ENCODE measurements around the gene AMBP. TPM values are rescaled to one million over a fixed set of nuclear protein-coding genes. Genes with fewer than 3 reads are reported as not detected.
A peak's percentile ranks its signal among the peaks of the same experiment; 100 is the strongest.

Gene AMBP
- polyA plus RNA-seq, 2 of the 4 experiments (the other 2 are of a cell fraction): 6.1 to 9.4 TPM

DNA sequence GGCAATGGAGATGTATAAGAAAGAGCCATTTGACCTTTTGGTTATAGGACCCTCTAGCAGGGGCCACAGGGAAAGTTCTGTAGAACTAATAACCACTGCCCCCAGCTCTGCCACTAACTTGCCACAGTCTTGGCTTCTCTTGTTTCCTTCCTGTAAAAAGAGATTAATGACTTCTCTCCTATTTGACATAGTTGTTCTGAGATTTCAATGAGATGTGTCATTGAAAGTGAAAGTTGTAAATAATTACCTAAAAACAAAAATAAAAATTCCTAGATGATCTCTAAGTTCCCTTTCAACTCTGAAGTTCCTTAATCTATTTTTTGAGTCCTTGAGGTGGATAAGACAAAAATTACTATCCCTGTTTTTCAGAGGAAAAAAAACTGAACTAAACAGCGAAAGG, 22.4 kb upstream of the AMBP start:
- H3K4me2 ChIP-seq: peak overlapping the region; percentile 99; the same call in 1 of the 3 replicates
- no peak for DNase-seq (ENCODE audit: low read depth in 1 of 2, low spot score in 1 of 2)
- ChIA-PET POLR2A (no interaction called here), CTCF (interaction anchor here (0.6 to 3.5 kb wide), 7 partner anchors 10 to 581 kb away, joined by 3 to 29 read pairs (median 7); partner anchors contain the start of gene COL27A1)
- no peak for TF ChIP-seq FOSL2 (IDR thresholded peaks at IDR 0.05)
- TF ChIP-seq FOSL2 (CRISPR knock-in tag; IDR thresholded peaks at IDR 0.05): 0 out of 2 replicates have a peak, but pooled peaks have one; percentile 7
- no peak for TF ChIP-seq RAD21 (conservative IDR thresholded peaks at IDR 0.05 in 1 of 2, IDR thresholded peaks at IDR 0.05 in 1 of 2)
- WGBS (ENCODE audit: missing lambda C conversion rate): 95% methylated on average over 1 of the region's 1 CpG
- no peak overlapping the region for H3K4me3 ChIP-seq
- peaks cover 40% of the 10 kb centered on the region for H3K4me1 ChIP-seq
- no peak for ATAC-seq
- FAIRE-seq: no peak
- peaks cover 29% of the 10 kb centered on the region for H3K9me3 ChIP-seq
- peak overlapping the region in 1 of 2 experiments; percentile 91; a peak in 2 of 6 replicates for H3K27ac ChIP-seq

DNA sequence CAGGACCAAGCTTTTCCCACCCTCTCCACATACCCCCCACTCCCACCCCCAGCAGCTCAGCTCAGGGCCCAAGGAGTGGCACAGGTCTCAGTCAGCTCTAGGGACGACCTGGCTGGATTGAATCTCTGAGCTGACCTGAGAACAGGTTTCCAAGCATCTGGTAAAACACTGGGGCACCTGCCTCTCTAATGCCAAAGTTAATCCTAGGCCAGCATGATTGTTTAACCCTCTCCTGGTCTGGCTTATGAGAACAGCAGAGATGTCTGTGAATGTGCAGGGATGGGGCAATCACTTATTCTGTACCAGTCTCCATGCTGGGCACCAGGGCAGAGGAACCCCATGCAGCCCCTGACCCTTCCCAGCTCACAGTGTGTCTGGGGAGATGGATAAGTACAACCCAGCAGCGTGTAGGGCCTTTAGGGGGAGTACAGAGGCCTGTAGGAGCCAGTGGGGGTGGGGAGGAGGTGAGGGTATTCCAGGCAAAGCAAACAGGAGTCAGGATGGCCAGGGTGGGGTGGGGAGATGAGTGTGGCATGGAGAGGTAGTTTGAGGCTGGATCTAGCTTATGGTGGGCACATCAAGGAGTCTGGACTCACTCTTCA, 21.7 kb upstream of the AMBP start:
- ATAC-seq (no peak), DNase-seq (ENCODE audit: low read depth in 1 of 2, low spot score in 1 of 2) (no peak), FAIRE-seq (no peak)
- CTCF ChIA-PET: interaction anchor here (1.0 to 3.5 kb wide), 6 partner anchors 8 to 191 kb away, joined by 3 to 29 read pairs (median 7); no protein-coding TSS in a partner anchor
- Histone ChIP-seq H3K4me2 (peak overlapping the region; percentile 99), H3K4me3 (no peak overlapping the region), H3K9me3 (peaks cover 29% of the 10 kb centered on the region), H3K27ac (peak overlapping the region; percentile 71 to 91; a peak in 5 of 6 replicates), H3K4me1 (peaks cover 33% of the 10 kb centered on the region)
- POLR2A ChIA-PET: no interaction called here
- WGBS (ENCODE audit: missing lambda C conversion rate): 63% methylated on average over 1 of the region's 2 CpGs
- TF ChIP-seq PHF8 (IDR thresholded peaks at IDR 0.05; ENCODE audit: borderline replicate concordance, low read depth) (no peak), NR3C1 (IDR thresholded peaks at IDR 0.05) (no peak), JUN (IDR thresholded peaks at IDR 0.05) (no peak), RAD21 (conservative IDR thresholded peaks at IDR 0.05 in 1 of 2, IDR thresholded peaks at IDR 0.05 in 1 of 2) (no peak), TFCP2L1 (CRISPR knock-in tag; IDR thresholded peaks at IDR 0.05) (no peak), ESRRA (IDR thresholded peaks at IDR 0.05; ENCODE audit: borderline replicate concordance, low read length) (no peak), NPAS2 (CRISPR knock-in tag; IDR thresholded peaks at IDR 0.05; ENCODE audit: borderline replicate concordance) (no peak), E2F6 (IDR thresholded peaks at IDR 0.05; ENCODE audit: borderline replicate concordance, low read depth) (no peak), KDM1A (IDR thresholded peaks at IDR 0.05; ENCODE audit: low read depth) (no peak), RFX5 (IDR thresholded peaks at IDR 0.05) (no peak), CBX2 (IDR thresholded peaks at IDR 0.05; ENCODE audit: borderline replicate concordance, low read depth) (no peak), RARB (CRISPR knock-in tag; IDR thresholded peaks at IDR 0.05) (no peak), FOSL2 (IDR thresholded peaks at IDR 0.05) (no peak), FOSL2 (CRISPR knock-in tag; IDR thresholded peaks at IDR 0.05) (no peak), ELK1 (IDR thresholded peaks at IDR 0.05; ENCODE audit: low read depth, low read length) (no peak), MAFK (IDR thresholded peaks at IDR 0.05; ENCODE audit: partially characterized antibody) (no peak), HES2 (IDR thresholded peaks at IDR 0.05) (no peak), ZC3H11A (IDR thresholded peaks at IDR 0.05) (no peak)
- TF ChIP-seq, protein P1, sequence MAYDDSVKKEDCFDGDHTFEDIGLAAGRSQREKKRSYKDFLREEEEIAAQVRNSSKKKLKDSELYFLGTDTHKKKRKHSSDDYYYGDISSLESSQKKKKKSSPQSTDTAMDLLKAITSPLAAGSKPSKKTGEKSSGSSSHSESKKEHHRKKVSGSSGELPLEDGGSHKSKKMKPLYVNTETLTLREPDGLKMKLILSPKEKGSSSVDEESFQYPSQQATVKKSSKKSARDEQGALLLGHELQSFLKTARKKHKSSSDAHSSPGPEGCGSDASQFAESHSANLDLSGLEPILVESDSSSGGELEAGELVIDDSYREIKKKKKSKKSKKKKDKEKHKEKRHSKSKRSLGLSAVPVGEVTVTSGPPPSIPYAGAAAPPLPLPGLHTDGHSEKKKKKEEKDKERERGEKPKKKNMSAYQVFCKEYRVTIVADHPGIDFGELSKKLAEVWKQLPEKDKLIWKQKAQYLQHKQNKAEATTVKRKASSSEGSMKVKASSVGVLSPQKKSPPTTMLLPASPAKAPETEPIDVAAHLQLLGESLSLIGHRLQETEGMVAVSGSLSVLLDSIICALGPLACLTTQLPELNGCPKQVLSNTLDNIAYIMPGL (CRISPR knock-in tag; IDR thresholded peaks at IDR 0.05; ENCODE audit: borderline replicate concordance): no peak

Measured in A549 (cell line).